Activated CD8-positive, alpha-beta memory T cell treated with anti-CD3 and anti-CD28 coated beads for 1 hour (primary cell): Measurements from ENCODE around the gene CRTAP.
"Not testable (repeated sequence)": the region's sequence is repeated elsewhere in the genome, so short reads cannot be mapped to it uniquely, and the experiment has no call there.

Experiments used
- DNase-seq, 2 donors: peaks; one replicate each; pipeline ENCODE4 v3.0.0-alpha.2; 2020; ENCODE audit warnings: low read depth in 1 of 2; ENCODE audit errors: extremely low read depth in 1 of 2

Gene CRTAP

GRCh38 chr3:33113772-33114621, at the start of gene CRTAP:
Gene CRTAP, plus strand, starts transcription at chr3:33114014. Its CDS starts 64 bp downstream, at chr3:33114078.
- peak; percentile 54 to 78 for DNase-seq

GRCh38 chr3:33064929-33065328, 48.9 kb upstream of the CRTAP start:
- DNase-seq: no peak

- no peak for DNase-seq
These were observed 46.3 kb upstream of the CRTAP start for GRCh38 chr3:33067484-33067883.

- not testable (repeated sequence) for DNase-seq
These were observed 44.0 kb upstream of the CRTAP start for GRCh38 chr3:33069862-33070261.

GRCh38 chr3:33071181-33071580, 42.6 kb upstream of the CRTAP start:
- DNase-seq: no peak

- DNase-seq: no peak
These were observed 41.9 kb upstream of the CRTAP start for GRCh38 chr3:33071946-33072345.

- DNase-seq: peak; percentile 28 to 53
These were observed 39.4 kb upstream of the CRTAP start for GRCh38 chr3:33074217-33075067.

- no peak for DNase-seq
These were observed 37.8 kb upstream of the CRTAP start for GRCh38 chr3:33075995-33076394.

- no peak for DNase-seq
These were observed 36.9 kb upstream of the CRTAP start for GRCh38 chr3:33076952-33077351.

- DNase-seq: no peak
These were observed 35.8 kb upstream of the CRTAP start for GRCh38 chr3:33077976-33078375.

GRCh38 chr3:33079813-33080212, 34.0 kb upstream of the CRTAP start:
- DNase-seq: not testable (repeated sequence)

GRCh38 chr3:33081812-33082211, 32.0 kb upstream of the CRTAP start:
- DNase-seq: no peak

- DNase-seq: no peak
These were observed 29.9 kb upstream of the CRTAP start for GRCh38 chr3:33083958-33084357.

- DNase-seq: no peak
These were observed 25.1 kb upstream of the CRTAP start for GRCh38 chr3:33088691-33089090.

GRCh38 chr3:33089515-33089914, 24.3 kb upstream of the CRTAP start:
- DNase-seq: no peak

GRCh38 chr3:33091746-33092145, 22.1 kb upstream of the CRTAP start:
- no peak for DNase-seq

- DNase-seq: no peak
These were observed 21.1 kb upstream of the CRTAP start for GRCh38 chr3:33092496-33093254.

- no peak for DNase-seq
These were observed 20.0 kb upstream of the CRTAP start for GRCh38 chr3:33093847-33094246.

- no peak for DNase-seq
These were observed 18.4 kb upstream of the CRTAP start for GRCh38 chr3:33095436-33095835.

- peak in 1 of 2 donors; percentile 29 for DNase-seq
These were observed 17.5 kb upstream of the CRTAP start for GRCh38 chr3:33096093-33096868.
